Measurements from ENCODE around the gene SIL1.
A peak's percentile ranks its signal among the peaks of the same experiment; 100 is the strongest.
"Not testable (repeated sequence)": the region's sequence is repeated elsewhere in the genome, so short reads cannot be mapped to it uniquely, and the experiment has no call there.

SIL1 gene

DNA sequence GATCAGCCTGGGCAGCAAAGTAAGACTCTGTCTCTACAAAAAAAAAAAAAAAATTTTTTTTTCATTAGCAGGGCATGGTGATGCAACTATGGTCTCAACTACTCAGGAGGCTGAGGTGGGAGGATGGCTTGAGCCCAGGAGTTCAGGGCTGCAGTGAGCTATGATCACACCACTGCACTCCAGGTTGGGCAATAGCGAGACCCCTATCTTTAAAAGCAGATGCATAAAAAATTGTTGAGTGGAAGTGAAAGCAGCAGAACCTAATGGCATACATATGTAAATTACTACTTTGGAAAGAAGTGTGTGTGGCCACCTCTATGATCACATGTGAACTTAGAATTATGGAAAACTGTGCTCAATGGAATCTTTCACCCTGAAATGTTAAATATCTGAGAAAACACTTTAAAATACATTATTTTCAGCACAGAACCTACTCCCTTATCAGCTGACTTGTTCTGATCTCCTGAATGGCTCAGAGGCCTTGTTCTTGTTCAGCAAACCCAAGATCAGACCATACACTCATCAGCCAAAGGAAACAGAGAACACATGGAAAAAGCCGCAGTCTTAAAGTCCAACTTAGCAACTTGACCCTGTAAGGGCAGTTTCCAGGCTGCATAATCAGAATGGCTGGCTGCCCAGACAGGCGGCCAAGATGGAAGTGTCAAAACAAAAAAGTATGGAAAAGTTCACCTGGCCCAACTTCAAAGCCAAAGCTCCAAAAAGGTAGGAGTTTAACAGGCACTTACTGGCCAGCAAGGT is 56.5 kb downstream of the SIL1 start:
- DNase-seq (ENCODE audit: low spot score), result no peak

DNA sequence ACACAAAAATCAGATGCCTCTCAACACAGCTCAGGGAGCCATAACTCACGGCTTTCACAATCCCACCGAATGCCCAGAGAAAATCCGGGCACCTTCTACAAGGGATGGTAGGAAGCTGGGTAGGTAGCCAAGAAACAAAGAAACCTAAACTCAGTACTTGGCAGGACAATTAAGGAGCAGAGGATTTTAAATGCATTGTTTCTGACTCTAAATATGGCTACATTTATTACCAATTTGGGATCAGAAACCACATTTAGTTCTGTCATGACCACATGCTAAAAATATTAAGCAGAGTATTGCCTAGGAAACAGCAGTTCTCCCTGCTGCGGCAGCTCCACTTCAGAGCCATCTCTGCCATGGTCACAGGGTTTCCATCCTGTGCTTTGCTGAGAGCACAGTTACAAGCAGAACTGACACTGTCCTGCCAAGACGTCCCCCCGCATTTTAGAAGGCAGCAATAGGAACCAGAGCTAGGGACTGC is 57.5 kb downstream of the SIL1 start:
- no peak for DNase-seq (ENCODE audit: low spot score)

DNA sequence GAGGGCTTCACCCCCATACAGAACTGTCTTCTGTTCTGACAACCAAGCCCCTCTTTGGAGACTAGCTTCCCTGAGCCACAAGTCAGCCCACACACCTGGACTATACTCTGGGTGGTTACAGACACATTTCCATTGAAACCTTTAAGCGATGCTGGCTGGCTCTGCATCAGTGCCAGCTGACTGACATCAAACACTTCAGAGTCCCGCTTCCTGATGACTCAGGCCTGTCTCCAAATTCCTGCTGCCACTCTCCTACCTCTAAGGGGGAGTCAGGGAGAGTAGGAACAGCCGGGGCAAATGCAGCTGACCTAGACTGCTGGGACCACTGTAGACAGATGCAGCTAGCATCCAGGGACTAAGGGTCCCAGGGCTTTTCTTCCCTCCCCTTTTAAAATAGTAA is 59.4 kb downstream of the SIL1 start:
- DNase-seq (ENCODE audit: low spot score), result no peak

DNA sequence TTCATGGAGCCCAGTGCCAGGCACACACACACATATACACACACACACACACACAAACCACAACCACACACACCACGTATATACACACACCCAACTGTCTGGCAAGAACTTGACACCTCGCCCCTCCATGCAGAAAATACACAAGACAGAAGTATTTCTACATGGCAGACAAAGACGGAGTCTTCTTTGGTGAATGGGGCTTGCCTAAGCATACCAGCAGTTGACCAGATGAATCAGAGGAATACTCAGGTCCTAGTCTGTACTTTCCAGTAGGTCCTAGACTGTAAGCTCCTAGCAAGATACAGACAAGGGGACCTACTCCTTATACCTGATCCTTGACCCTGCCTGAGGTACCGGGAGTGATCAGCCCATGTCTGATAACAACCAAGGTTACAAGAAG is 60.1 kb downstream of the SIL1 start:
- DNase-seq (ENCODE audit: low spot score), result no peak

DNA sequence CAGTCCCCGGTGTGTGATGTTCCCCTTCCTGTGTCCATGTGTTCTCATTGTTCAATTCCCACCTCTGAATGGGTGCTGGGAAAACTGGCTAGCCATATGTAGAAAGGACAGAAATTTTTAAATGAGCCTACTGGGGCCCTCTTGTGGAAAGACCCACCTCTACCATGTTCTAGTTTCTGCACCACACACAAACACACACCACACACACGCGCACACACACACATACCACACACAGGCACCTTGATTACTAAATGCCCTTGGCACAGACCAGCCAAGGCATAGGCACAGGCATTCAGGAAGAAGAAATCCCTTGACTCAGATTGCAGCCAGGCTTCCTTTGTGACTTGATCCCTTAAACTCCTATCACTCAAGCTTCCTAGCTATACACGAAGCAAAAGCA is 60.5 kb downstream of the SIL1 start:
- DNase-seq (ENCODE audit: low spot score), result peak; percentile 35

DNA sequence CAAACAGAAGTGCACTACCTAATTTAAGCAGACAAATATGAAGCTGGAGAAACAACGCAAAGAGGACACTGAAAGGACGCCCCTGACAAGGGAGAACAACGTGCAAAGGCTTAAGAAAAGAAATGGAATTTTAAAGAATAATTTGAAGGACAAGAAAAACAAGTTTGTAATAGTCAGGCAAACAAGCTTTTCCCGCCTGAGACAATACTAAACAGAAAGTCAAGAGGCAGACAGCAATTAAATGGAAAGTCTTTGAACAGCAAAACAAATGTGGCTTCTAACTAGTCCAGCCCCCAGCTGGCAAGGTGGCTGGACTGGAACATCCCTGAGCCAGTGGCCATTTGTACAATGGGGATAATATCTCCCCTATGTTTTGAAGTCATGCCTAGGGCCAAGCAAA is 63.3 kb downstream of the SIL1 start:
- DNase-seq (ENCODE audit: low spot score), result no peak

DNA sequence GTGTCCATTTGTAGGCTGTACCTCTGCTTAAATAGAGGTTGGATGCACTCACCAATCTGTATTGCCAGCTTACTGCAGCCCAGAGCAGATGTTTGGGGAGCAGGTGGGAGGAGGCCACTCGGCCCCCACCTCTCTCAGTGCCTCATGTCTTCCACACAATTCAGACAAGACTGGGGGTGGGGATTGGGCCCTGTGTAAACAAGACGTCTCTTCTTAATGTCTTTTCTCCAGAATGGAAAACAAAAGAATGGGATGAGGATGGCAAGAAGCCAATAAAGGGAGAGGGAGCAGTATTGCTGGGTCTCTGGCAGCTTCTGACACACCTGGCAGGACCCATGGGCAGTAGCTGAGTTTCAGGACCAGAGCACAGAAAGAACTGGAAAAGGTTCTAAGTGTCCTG is 64.9 kb downstream of the SIL1 start:
- DNase-seq (ENCODE audit: low spot score), result no peak

DNA sequence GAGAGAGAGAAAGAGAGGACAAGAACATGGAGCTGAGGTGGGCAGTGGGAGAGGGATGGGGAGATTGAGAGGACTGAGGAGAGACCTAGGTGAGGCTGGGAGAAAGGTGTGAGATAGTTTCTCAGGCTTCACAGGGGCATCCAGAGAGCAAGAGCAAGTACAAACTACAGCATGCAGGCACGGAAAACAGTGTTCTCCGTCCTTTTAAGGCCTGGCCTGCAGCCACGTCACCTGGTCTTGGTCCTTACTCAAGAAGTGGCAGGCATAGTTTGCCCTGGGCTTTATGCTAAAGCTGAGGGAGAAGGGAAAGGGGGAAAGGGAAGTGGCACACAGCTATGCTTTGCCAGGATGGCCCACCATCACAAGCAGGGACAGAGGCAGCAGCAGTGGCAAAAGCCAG is 65.7 kb downstream of the SIL1 start:
- no peak for DNase-seq (ENCODE audit: low spot score)

DNA sequence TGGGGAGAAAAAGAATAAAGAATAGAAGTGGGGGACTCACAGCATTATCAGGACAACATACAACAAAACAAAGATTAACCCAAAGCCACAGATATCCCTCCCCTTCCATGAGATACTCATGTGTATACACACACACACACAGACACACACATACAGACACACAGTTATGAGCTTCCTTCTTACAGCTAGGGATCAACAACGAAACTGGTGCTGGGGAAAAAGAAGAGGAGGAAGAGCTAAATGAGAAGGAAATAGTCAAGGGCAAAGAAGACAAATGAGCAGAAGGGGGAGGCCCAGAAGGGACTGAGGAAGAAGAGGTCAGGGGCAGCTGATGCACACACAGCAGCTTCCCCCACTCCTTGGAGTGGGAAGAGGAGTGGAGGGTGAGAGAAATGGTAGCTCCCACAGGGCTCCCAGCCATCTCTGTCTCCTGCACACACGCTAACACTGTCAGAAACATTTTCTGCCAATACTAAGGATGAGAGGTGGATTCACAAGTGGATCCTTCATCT is 66.2 kb downstream of the SIL1 start:
- no peak for DNase-seq (ENCODE audit: low spot score)

DNA sequence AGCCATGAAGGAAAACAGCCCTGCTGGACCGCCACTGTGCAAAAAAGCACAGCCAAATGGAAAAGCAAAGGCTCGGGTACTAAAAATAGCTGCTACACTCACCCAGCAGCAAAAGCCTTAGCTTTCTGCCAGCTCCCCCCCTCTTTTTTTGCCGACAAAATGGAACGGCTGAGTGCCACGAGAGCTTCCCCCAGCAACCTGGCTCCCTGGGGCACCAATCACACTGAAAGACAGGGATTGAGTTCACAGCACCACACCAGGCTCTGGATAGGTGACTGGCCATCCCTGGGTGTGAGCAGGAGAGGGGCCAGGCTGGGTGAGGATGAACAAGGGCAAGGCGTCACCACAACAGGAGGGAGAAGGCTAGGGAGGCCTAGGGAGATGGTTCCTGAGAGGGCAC is 66.7 kb downstream of the SIL1 start:
- DNase-seq (ENCODE audit: low spot score), result no peak

DNA sequence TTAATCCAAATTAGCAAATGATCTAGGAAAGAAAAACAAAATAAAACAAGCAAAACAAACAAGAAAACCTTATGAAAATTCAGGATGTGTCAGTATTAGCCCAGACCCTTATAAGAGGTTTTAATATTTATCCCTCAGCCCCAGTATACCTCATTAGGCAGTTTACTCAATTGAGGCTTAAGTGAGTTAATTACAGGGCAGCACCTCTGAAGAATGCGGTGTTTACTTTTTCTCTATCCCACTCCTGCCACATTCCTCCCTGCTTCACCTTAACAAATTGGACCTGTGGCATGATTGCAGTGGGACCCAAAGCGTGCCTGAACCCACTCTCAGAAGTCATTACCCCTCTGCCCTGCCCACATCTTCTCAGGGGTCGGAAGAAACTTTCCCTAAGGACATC is 67.1 kb downstream of the SIL1 start:
- no peak for DNase-seq (ENCODE audit: low spot score)

DNA sequence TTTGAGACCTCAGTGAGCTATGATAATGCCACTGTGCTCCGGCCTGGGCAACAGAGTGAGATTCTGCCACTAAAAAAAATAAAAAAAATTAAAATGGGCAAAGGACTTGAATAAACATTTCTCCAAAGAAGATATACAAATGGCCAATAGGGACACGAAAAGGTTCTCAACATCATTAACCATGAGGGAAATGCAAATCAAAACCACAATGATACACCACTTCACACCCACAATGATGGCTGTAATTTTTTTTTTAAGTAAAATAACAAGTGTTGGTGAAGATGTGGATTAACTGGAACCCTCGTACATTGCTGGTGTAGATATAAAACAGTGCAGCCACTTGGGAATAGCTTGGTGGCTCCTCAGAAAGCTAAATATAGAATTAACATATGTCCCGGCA is 68.0 kb downstream of the SIL1 start:
- no peak for DNase-seq (ENCODE audit: low spot score)

DNA sequence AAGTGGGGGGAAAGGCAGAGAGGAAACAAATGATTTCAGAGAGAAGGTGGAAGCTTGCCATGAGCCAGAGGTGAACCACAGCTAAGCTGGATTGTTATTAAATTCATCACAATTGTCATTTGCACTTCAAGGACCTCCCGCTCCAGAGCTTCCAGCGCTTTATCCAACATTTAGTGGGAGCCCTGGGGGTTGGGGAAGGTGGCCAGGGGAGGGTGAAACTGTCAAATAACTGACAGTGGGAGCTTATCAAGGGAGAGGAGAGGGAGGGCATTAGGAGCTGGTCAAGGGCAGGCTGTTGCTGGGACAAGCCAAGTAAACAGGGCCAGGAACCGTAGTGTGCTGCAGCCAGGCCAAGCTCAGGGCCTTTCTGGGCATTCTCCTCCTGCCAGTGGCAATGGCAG is 71.5 kb downstream of the SIL1 start:
- DNase-seq (ENCODE audit: low spot score), result no peak

DNA sequence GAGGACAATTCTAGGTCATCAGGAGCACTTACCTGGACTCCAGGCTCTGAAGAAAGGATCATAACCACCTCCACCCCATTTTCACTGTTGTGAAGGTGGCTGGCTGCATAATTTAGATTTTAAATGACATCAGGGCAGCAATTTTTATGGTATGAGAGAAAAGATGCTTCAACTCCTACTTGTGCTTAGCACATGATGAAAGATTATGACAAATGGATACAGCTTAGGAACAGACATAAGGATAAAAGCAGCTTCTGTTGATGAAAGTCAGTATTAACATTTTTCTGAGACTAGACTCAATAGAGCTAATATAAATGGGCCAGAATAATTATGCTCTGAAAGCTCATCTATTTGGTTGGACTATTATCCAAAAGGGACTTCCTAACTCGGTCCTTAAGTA is 72.2 kb downstream of the SIL1 start:
- no peak for DNase-seq (ENCODE audit: low spot score)

DNA sequence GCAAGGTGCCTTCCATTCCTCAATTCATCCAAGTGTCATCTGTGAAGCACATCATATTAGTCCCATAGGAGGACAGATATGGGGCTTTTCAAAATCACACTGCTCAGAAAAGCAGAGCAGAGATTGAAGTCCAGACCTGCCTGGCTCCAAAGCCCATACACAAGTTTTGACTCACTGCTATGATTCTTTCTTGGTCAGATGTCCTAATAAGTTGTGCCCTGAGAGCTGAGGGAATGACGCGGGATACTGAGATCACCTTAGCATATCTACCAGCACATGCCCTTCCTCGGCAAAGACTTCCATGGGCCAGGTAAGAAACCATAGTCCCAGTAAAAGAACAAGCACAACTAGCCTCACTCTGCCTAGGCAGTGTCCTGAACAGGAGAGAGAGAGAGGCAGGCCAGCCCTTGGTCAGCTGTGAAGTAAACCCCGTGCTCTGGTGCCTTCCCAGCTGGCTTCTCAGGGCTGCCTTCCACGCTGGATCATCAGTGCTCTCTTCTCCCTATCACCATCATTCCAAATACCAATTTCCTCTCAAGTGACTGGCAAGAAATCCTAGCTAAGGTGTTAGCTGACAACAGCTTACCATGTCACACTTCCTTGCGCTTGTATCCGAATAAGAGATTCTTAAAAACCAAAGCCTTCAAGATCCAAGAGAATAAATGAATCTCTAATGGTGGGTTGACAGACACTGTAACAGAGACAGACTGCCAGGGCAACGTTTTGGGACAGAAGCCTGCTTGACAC is 73.2 kb downstream of the SIL1 start:
- no peak for DNase-seq (ENCODE audit: low spot score)

DNA sequence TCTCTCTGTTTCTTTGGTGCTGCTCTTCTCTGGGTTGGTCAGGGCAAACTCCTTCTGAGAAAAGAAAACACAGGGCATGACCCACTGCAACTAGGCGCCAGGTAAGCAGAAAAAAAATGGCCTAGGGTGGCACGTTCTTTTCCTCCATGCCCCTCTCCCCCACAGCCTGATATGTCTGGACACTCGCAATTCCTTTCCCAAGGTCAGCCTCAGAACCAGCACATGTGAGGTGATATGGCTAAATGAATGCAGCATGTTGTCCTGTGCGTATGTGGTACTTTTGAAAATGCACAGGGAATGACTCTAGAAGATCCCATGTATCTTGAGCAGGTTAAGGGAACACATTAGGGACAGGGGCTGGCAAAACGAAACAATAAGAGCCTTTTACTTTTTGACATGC is 77.0 kb downstream of the SIL1 start:
- no peak for DNase-seq (ENCODE audit: low spot score)

DNA sequence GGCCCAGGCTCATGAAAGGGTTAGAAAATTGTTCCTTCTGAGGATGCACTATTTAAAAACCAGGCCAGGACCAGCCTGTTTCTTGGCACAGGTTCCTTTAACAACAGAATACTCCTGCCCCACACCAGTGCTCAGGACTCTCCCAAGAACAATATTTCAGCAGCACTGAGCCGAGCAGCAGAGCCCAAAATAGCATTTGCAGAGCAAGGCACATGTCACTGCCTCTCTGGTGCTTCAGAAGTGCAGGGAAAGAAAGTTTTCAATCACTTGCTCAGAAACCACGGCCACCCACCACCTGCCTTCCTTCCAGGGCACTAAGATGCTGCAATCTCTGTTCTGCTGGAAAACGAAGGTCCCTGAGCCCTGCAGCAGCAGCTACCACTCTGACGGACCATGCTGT is 77.6 kb downstream of the SIL1 start:
- no peak for DNase-seq (ENCODE audit: low spot score)

DNA sequence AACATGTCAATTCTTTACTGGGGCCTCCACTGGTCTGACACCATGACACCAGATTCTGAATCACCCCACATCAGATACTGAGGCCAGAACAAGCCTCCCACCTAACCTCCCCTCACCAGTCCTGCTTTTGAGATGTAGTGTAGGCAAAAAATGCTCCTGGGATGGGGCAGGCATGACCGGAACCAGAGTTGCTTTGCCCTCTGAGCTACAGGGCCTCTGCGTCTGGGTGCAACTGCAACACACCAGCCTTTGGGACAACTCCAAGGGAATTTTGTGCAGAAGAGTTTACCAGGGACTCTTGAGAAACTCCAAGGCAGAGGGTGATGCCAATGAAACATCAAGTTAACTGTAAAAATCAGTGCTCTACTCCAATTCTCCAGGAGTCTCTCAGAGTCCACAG is 79.4 kb downstream of the SIL1 start:
- no peak for DNase-seq (ENCODE audit: low spot score)

DNA sequence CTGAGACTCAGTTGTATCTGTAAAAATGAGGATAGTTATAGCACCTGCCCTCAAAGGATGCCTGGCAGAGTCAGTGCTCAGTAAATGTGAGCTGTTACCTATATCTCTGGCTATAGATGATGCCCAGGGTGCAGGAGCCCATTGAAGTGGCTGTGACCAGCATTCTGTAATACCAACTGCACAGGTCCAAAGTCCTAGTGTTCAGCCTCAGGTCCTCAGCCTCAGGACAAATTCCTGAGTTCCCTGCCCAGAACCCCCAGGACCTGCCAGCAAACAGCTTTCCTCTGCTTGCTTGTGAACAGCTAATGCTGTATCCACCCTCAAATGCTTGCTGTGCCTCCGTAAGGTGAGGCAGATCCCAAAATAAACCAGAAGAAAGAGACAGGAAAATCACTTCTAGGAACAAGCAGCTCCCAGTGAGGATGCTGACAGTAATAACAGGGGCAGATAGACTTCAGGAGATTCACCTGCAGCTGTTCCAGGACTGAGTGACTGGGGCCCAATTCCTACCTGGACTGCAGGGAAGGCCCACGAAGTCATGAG is 80.8 kb downstream of the SIL1 start:
- DNase-seq (ENCODE audit: low spot score), result no peak

DNA sequence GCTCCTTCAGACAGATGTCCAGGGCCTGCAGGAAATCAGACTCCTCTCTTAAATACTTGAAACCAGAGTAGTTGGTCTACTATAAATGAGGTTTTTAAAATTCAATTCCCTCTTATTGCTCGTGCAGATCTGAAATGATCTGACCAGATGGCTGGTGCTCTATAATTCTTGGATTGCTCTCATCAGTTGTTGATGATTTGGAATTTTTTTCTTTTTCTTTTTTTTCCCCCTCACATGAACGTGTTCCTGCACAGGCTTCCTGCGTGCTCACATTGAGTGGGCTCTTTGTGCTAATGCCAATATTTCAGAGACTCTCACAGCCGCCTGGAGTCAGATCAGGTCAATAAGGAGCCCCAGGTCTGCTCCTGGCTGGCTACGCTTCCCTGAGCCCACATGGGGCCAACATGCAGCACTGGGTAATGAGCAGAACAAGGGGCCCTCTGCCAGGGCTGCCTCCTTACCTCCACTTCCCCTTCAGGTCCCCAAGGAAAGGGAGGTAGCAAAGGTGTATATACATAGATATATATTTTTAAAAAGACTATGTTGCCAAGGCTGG is 82.0 kb downstream of the SIL1 start:
- no peak for DNase-seq (ENCODE audit: low spot score)

DNA sequence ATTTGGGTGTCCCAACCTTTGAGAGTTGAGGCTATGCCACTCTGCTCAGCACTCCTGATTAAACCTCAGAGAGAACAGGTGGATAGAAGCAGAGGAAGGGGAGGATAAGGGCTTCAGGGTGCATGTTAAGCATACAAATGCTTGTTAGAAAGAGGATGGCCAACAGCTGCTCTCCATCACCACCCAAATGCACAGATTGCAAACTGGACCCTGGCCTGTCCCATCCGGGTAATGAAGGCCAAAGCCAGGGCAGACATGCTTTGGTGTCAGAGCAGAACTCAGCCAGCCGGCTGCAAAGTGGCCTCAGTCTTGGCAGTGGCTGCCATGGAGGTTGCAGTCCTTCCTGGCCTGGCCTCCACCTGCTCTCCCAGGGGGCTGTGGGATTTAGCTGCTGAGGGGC is 84.3 kb downstream of the SIL1 start:
- no peak for DNase-seq (ENCODE audit: low spot score)

DNA sequence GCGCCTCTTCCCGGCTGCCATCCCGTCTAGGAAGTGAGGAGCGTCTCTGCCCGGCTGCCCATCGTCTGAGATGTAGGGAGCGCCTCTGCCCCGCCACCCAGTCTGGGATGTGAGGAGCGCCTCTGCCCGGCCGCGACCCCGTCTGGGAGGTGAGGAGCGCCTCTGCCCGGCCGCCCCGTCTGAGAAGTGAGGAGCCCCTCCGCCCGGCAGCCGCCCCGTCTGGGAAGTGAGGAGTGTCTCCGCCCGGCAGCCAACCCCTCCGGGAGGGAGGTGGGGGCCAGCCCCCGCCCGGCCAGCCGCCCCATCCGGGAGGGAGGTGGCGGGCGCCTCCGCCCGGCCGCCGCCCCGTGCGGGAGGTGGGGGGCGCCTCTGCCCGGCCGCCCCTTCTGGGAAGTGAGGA is 85.8 kb downstream of the SIL1 start:
- DNase-seq (ENCODE audit: low spot score), result not testable (repeated sequence)
